G401.6 (cell line): Measurements from ENCODE around the gene KCNJ1.

Source experiments
- FAIRE-seq: peaks from 2 replicates; lab custom pipeline; 2012; peaks lifted over from hg19 to GRCh38; lab: Jason Lieb, UNC

KCNJ1 gene

DNA sequence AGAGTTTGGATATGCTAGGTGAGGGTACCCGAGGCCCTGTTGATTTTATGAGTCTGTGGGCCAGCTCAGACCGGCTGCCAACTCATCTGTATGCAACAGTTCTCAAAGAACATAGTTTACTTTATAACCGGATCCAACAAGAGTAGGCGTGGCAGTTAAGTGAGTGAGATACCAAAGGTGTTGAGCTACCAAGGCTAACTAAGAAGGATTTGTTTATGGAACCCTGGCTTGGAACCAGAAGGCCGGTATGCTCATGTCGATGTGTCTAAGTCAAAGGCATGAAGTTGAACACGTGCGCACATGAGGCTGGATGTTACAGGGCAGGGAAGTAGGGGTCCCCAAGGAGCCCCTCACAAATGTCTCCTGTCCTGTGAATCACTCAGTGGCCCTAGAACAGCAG is at the start of gene KCNJ1:
TSS of gene KCNJ1 (minus strand) at position 20 of the 400 bp plus-strand sequence. CDS start 27,053 bp downstream, outside the sequence.
- no peak for FAIRE-seq

DNA sequence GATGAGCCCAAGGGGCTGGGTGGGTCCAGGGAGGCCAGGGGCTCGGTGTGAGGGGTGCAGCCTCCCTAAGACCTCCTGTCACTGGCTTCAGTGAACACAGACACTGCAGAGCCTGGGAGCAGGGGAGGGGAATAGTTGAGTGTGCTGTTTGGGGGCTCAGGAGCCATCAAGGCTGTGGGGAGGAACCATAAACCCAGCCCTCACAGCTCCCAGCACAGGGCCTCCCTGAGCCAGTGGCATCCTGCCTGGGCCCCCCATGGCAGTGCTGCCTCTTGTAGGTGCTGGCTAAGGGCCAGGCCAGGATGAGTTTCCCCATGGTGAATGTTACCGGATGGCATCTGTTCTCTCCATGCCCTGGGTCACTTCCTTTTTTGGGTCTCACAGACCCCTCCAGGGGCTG is 49.6 kb upstream of the KCNJ1 start:
- FAIRE-seq, result no peak

GRCh38 chr11:128916037-128916572 is 49.0 kb upstream of the KCNJ1 start:
- FAIRE-seq, result no peak

DNA sequence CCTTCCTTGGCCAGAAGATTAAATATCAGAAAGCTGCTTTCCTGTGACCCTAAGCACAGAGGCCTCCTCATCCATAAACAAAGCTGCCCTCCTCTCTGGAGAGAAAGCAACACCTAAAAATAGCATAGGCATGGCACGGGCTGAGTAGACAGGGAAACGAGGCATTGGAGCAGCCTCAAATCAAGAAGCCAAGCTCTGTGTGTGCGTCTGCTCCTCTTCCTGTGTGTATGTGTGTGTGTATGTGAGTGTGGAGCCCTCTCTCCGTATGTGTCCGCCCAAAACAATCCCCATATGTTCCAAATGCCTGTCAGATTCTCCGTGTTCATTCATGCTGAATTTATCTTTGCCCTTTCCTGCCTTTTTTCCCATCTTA is 48.0 kb upstream of the KCNJ1 start:
- FAIRE-seq, result no peak

- no peak for FAIRE-seq
Observed at GRCh38 chr11:128914216-128915148, 47.4 kb upstream of the KCNJ1 start.

- FAIRE-seq, result no peak
Observed at GRCh38 chr11:128913806-128914205, 46.7 kb upstream of the KCNJ1 start.

GRCh38 chr11:128911701-128912100 is 44.6 kb upstream of the KCNJ1 start:
- FAIRE-seq, result no peak

DNA sequence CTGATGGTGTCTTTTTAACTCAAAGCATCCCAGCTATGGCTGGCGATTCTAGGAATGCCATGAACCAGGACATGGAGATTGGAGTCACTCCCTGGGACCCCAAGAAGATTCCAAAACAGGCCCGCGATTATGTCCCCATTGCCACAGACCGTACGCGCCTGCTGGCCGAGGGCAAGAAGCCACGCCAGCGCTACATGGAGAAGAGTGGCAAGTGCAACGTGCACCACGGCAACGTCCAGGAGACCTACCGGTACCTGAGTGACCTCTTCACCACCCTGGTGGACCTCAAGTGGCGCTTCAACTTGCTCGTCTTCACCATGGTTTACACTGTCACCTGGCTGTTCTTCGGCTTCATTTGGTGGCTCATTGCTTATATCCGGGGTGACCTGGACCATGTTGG is 44.1 kb upstream of the KCNJ1 start:
- FAIRE-seq, result no peak

- no peak for FAIRE-seq
Observed at GRCh38 chr11:128910576-128910975, 43.5 kb upstream of the KCNJ1 start.

DNA sequence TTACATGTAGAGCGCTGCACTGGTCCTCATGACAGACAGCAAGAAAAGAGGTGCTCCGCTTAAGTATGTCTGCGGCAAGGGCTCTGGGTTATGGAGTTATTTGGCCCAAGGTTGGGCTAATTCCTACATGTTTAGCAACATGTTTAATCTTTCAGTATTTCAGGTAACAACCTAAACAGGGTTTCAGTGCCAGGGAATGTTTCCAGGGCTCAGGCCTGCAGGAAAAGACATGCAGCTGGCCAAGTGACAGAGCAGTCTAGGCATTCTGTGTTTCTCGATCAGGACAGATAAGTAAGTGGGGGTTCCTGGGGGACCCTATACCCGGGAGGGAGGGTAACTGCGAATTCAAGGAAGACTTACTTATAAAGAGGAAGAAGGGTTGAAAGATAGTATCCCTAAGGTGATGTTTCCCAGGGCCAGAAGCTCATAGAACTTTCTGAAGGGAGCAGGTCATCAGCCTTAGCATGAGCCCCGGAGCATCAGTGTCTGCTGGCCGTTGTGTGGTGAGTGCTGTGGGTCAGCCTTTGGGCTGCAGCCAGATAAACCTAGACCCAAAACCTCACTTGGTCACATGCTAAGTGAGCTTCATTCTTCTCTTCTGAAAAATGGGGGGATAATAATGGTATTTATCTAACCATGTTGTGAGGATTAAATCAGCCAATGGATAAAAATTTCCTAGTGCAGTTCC is 42.5 kb upstream of the KCNJ1 start:
- FAIRE-seq, result no peak

DNA sequence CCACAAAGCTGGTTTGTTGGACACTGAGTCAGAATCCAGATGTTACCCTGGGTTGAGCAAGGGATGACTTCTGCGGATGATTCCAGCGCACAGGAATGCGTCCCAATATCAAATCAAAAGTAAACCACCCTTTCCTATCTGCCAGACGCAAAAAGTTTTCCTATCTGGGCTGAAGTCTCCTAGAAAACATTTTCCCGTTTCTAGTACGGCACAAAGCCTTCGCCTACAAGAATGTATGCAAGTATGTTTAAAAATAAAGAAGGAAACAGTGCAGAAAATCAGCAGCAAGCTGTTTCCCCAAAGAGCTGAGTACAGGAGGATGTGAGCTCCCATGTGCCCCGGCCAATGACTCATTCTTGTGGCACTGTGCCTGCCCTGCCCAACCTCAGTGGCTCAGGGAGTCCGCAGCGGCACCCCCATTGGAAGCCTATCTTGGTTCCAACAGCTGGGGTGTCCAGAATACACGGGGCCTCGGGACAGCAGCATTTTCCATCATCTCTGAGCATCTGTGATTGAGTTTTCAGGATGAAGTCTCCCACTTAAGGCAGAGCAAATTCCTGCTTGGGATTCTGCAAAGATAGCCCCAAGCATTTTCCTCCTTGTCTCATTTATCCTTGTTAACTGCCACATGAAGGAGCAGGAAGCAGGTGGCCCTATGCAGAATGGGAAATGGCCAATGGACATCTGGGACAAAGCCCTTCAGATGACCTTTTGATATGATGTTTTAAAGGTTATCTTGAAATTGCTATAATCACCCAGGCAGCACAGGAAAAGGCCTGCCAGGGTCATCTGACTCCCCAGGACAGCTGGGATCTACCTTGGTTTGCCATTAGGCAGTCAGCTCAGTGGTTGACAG is 41.5 kb upstream of the KCNJ1 start:
- no peak for FAIRE-seq

- no peak for FAIRE-seq
Observed at GRCh38 chr11:128907585-128907984, 40.5 kb upstream of the KCNJ1 start.

- FAIRE-seq, result no peak
Observed at GRCh38 chr11:128906185-128907050, 39.3 kb upstream of the KCNJ1 start.

DNA sequence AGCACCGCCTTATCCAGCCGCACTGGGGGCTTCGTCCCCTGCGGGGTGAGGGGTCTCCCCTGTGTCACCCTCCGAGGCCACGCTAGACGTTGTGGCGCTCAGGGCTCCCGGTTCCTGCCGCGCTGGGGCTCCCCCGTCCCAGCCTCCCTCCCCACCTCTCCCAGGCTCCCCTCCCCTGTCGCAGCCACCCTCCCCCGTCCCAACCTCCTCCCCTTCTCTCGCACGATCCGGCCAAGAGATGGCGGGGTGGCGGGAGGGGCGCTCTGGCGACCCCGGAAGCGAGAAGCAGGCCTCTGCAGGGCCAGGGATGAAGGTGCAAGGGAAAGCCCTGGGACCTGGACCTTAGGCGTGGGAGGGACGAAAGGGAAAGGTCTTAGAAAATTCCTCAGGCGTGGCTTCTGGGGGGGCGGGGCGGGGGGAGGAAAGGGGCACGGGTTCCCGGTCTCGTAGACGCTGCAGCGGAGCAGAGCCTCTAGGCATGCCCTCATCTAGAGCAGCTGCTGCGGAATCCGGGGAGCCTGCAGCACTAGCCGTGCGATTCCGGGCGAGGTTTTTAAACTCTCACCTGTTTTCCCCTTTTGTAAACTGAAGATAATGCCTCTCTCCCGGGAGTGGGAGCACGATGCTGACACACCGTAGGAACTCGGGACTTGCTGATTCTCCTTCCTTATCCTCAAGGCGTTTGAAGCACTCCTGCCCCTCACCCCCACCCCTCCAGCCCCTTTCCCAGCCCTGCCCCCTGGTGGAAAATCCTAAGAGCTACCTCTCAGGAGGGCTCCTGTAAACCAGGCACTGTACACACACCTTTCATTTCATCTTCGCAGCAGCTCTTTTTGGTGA is 38.5 kb upstream of the KCNJ1 start:
- no peak for FAIRE-seq

DNA sequence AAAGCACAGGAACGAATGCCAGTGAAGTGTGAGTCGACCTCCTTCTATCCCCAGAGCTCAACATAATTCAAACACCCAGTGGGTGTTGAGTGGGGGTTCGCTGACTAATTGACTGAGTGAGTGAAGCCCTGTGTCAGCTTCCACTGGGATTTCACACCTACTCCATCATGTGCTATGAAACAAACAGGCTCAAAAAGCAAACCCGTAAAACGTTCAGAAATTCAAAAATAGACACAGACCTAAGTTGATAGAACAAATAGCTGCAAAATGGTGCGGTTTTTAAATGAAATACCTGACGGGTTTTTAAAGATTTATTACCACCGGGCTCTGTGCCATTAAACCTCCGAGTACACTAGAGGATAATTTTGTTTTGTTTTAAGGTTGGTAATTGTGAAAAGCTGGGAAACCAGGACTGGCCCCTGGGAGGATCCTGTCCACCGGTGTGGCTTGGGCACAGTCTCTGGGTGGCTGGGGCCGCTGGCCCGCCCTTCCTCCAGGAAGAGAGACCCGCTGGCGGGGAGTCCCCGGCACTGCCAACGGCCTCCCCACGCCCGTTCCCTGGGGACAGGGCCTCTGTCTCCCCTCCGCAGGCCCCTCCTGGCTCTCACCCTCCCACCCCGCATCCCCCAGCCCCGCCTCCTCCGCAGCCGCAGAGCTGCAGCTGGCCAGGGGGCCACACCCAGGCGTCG is 37.7 kb upstream of the KCNJ1 start:
- no peak for FAIRE-seq

- FAIRE-seq, result no peak
Observed at GRCh38 chr11:128904303-128904655, 37.2 kb upstream of the KCNJ1 start.

- FAIRE-seq, result no peak
Observed at GRCh38 chr11:128903248-128904061, 36.4 kb upstream of the KCNJ1 start.

- FAIRE-seq, result no peak
Observed at GRCh38 chr11:128902515-128903066, 35.5 kb upstream of the KCNJ1 start.
